ENCODE results near the gene CPTP.

DNA sequence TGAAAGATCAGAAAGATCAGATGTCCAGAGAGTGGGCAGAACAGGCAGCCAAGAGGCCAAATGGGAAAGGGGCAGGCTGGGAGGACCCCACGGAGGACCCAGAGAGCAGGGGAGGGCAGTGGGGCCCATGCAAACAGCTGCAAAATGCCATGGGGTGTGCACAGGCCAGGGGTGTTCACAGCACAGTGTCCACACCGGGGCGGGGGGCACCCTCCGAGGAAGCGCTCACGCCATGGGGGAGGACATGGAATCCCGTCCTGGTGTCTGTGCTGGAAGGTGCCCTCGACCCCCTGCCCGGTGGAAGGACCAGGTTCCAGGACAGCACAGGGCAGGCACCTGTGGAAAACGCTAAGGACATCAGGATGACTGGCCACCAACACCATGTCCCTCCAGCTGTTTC, 1.6 kb upstream of the CPTP start:
- TF ChIP-seq, protein P1, sequence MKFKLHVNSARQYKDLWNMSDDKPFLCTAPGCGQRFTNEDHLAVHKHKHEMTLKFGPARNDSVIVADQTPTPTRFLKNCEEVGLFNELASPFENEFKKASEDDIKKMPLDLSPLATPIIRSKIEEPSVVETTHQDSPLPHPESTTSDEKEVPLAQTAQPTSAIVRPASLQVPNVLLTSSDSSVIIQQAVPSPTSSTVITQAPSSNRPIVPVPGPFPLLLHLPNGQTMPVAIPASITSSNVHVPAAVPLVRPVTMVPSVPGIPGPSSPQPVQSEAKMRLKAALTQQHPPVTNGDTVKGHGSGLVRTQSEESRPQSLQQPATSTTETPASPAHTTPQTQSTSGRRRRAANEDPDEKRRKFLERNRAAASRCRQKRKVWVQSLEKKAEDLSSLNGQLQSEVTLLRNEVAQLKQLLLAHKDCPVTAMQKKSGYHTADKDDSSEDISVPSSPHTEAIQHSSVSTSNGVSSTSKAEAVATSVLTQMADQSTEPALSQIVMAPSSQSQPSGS (IDR thresholded peaks at IDR 0.05; ENCODE audit: low read length) = no peak
- TF ChIP-seq EP300 (IDR thresholded peaks at IDR 0.05; ENCODE audit: borderline replicate concordance in 1 of 2, control insufficient read depth in 1 of 2, low read depth in 2 of 2, low read length in 2 of 2) = no peak

Data from GM12878 (cell line).